Upper lobe of left lung (tissue), 6 donors: ENCODE data around the gene SLCO1A2. TPM values are rescaled to one million over a fixed set of nuclear protein-coding genes. Genes with fewer than 3 reads are reported as not detected.

Experiments used
- ATAC-seq, 2 donors: fragments of 200-7000 bp; cut with Tn5 transposase; one replicate each; pipeline ENCODE4 v1.9.1; 2022; ENCODE audit warnings: mild to moderate bottlenecking in 2 of 2, moderate library complexity in 2 of 2; ENCODE audit not compliant: low FRiP score in 2 of 2
- DNase-seq, 2 donors: peaks; one replicate each; pipeline ENCODE4 v3.0.0-alpha.2; 2019 to 2020
- H3K27ac ChIP-seq, 4 donors: fragments of 200-600 bp; sonication (generic); one replicate each; pipeline ENCODE4 v1.5.1; 2016 to 2019
- H3K27me3 ChIP-seq, 4 donors: fragments of 200-600 bp; sonication (generic); one replicate each; pipeline ENCODE4 v1.5.1; 2017 to 2019
- H3K36me3 ChIP-seq, 4 donors: fragments of 200-600 bp; sonication (generic); one replicate each; pipeline ENCODE4 v1.5.1; 2016 to 2019
- H3K4me1 ChIP-seq, 4 donors: fragments of 200-600 bp; sonication (generic); one replicate each; pipeline ENCODE4 v1.5.1; 2018 to 2019
- H3K4me3 ChIP-seq, 4 donors: fragments of 200-600 bp; sonication (generic); one replicate each; pipeline ENCODE4 v1.5.1; 2017 to 2019; ENCODE audit warnings: mild to moderate bottlenecking in 2 of 4, moderate library complexity in 1 of 4
- H3K9me3 ChIP-seq, 4 donors: fragments of 200-600 bp; sonication (generic); one replicate each; pipeline ENCODE4 v1.5.1; 2018 to 2019
- CTCF ChIP-seq, 6 experiments: fragments of 450-650 bp in 4 of 6; fragments of 200-600 bp in 2 of 6; sonication (generic) in 2 of 6; IDR thresholded peaks; one replicate each; pipeline ENCODE4 v1.5.1; 2016 to 2019; ENCODE audit warnings: antibody characterized with exemption in 6 of 6
- EP300 ChIP-seq, 4 donors: sonication (generic); formaldehyde crosslinking; IDR thresholded peaks; one replicate each; pipeline ENCODE4 v1.5.1; 2017; ENCODE audit warnings: antibody characterized with exemption in 4 of 4, control low read depth in 2 of 4
- POLR2A ChIP-seq, 4 donors: fragments of 450-650 bp; IDR thresholded peaks; one replicate each; pipeline ENCODE4 v1.5.1; 2016 to 2017; ENCODE audit warnings: antibody characterized with exemption in 4 of 4, mild to moderate bottlenecking in 2 of 4
- POLR2AphosphoS5 ChIP-seq, 2 donors: sonication (generic); formaldehyde crosslinking; IDR thresholded peaks; one replicate each; pipeline ENCODE4 v1.5.1; 2017; ENCODE audit warnings: antibody characterized with exemption in 2 of 2
- WGBS, 2 donors: methylation state at CpG; one replicate each; pipeline ENCODE4 v1.1.5; 2017 to 2018; 5-methylcytosine and 5-hydroxymethylcytosine counted together
- total RNA-seq, 6 donors: library from RNA; depleted of rRNA in 4 of 6; stranded (reverse); fragments of >200 nt in 4 of 6; gene quantifications; one replicate each; pipeline versions ENCODE4 v1.1.0 to v1.2.1, GENCODE V29; 2016 to 2021
- donor health status: DM: no; HTN: no; CAD: no; lungs with moderate emphysema.
- donor health status: DM: no; HTN: yes; CAD: no; lungs with severe emphysema.

The SLCO1A2 gene
- total RNA-seq, 6 donors from 2014 or later, result 0.22 to 11.7 (median 3.1) TPM

GRCh38 chr12:21350975-21351374 lies 16.3 kb upstream of the SLCO1A2 start:
- H3K36me3 ChIP-seq, result no peaks in the 10 kb centered on the region
- H3K27ac ChIP-seq, result no peak overlapping the region
- WGBS, 2 donors, result 58 to 60% methylated on average over 1 of the region's 1 CpG
- no peaks in the 10 kb centered on the region for H3K4me1 ChIP-seq
- H3K9me3 ChIP-seq, result no peaks in the 10 kb centered on the region
- no peaks in the 10 kb centered on the region for H3K27me3 ChIP-seq
- DNase-seq (no peak), ATAC-seq (no peak)
- TF ChIP-seq CTCF (IDR thresholded peaks at IDR 0.05) (no peak), POLR2A (IDR thresholded peaks at IDR 0.05) (no peak)
- H3K4me3 ChIP-seq, result no peak overlapping the region

GRCh38 chr12:21346542-21347205 lies 12.0 kb upstream of the SLCO1A2 start:
- DNase-seq (no peak), ATAC-seq (no peak)
- Histone ChIP-seq H3K36me3 (no peaks in the 10 kb centered on the region), H3K27me3 (no peaks in the 10 kb centered on the region), H3K4me3 (no peak overlapping the region), H3K9me3 (no peaks in the 10 kb centered on the region), H3K27ac (no peak overlapping the region), H3K4me1 (no peaks in the 10 kb centered on the region)
- no peak for TF ChIP-seq POLR2AphosphoS5 (IDR thresholded peaks at IDR 0.05)
- no peak for TF ChIP-seq POLR2A (IDR thresholded peaks at IDR 0.05)
- TF ChIP-seq CTCF (IDR thresholded peaks at IDR 0.05), result no peak
- WGBS, 2 donors, result 49 to 50% methylated on average over 1 of the region's 1 CpG

DNA sequence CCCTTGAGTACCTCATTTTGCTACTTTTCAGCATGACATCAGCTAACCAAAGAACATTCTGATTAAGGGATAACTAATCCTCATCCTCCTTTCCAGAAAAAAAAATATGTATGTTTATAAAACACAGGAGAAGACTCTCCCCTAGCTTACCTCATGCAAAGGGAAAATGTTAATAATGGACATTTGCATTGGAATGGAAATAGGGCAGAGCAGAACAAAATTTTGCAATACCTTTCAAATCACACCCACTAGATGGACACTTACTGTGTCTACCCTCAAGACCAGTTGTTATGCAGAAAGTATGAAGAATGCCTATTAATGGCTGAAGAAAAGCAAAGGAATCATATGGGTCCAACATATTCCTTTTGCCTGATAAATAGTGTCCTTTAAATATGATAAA lies 8.9 kb upstream of the SLCO1A2 start:
- no peaks in the 10 kb centered on the region for H3K4me1 ChIP-seq
- no peak overlapping the region for H3K4me3 ChIP-seq
- no peaks in the 10 kb centered on the region for H3K36me3 ChIP-seq
- no peaks in the 10 kb centered on the region for H3K9me3 ChIP-seq
- ATAC-seq, result no peak
- no peak overlapping the region for H3K27ac ChIP-seq
- TF ChIP-seq EP300 (IDR thresholded peaks at IDR 0.05) (no peak), CTCF (IDR thresholded peaks at IDR 0.05) (no peak), POLR2A (IDR thresholded peaks at IDR 0.05) (no peak), POLR2AphosphoS5 (IDR thresholded peaks at IDR 0.05) (no peak)
- no peak for DNase-seq
- H3K27me3 ChIP-seq, result no peaks in the 10 kb centered on the region

DNA sequence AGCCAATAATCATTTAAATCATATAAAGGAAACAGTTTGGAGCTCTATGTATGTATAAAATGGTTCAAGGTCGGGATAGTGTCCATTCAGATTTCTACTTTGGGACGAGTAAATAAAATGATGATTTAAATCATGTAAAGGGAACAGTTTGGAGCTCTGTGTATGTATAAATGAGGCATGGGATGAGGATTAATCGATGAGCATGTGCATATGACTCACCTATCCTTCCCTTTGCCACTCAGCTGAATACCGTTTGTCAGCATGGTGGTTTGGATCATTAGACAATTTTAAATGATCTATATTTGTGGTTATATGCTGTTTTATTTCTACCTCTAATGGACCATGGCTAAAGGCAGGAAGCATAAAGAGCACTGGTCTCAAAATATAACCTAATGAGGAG lies 7.1 kb upstream of the SLCO1A2 start:
- DNase-seq, result no peak
- H3K4me1 ChIP-seq, result no peaks in the 10 kb centered on the region
- ATAC-seq, result no peak
- no peaks in the 10 kb centered on the region for H3K27me3 ChIP-seq
- 79 to 81% methylated on average over 4 of the region's 4 CpGs for WGBS, 2 donors
- TF ChIP-seq EP300 (IDR thresholded peaks at IDR 0.05) (no peak), CTCF (IDR thresholded peaks at IDR 0.05) (no peak), POLR2AphosphoS5 (IDR thresholded peaks at IDR 0.05) (no peak), POLR2A (IDR thresholded peaks at IDR 0.05) (no peak)
- no peaks in the 10 kb centered on the region for H3K36me3 ChIP-seq
- no peak overlapping the region for H3K4me3 ChIP-seq
- no peaks in the 10 kb centered on the region for H3K9me3 ChIP-seq
- H3K27ac ChIP-seq, result no peak overlapping the region

GRCh38 chr12:21340403-21340802 lies 5.7 kb upstream of the SLCO1A2 start:
- TF ChIP-seq CTCF (IDR thresholded peaks at IDR 0.05), result no peak
- TF ChIP-seq EP300 (IDR thresholded peaks at IDR 0.05), result no peak
- TF ChIP-seq POLR2A (IDR thresholded peaks at IDR 0.05), result no peak
- ATAC-seq, result no peak
- WGBS, 2 donors, result 75 to 77% methylated on average over 6 of the region's 6 CpGs
- no peaks in the 10 kb centered on the region for H3K36me3 ChIP-seq
- DNase-seq, result no peak
- H3K4me3 ChIP-seq, result no peak overlapping the region
- no peak overlapping the region for H3K27ac ChIP-seq
- H3K27me3 ChIP-seq, result no peaks in the 10 kb centered on the region
- no peaks in the 10 kb centered on the region for H3K4me1 ChIP-seq
- H3K9me3 ChIP-seq, result no peaks in the 10 kb centered on the region
